ENCODE data around the gene ENOX1. TPM values are rescaled to one million over a fixed set of nuclear protein-coding genes. Genes with fewer than 3 reads are reported as not detected.

Gene ENOX1
- polyA plus RNA-seq, 3 donors = 0.04 TPM; not detected in 2

DNA sequence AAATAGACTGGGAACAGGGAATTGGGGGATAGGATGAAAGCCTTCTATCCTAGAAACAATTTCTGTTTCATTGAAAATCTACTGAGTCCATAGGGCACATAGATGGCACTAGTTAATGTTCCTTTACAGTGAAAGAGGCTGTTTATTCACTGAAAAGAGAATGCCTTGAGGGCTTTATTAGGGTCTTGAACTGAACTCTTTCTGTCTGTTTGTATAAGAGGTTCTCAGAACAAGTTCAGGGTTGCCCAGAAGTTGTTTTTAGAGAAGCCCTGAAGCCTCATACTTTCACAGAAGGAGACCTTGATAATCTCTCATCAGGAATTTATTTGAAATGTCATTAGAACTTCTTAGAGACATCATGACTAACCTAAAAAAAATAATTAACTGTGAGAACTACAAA is 43.9 kb downstream of the ENOX1 start:
- Histone ChIP-seq H3K4me1 (ENCODE audit: control insufficient read depth in 1 of 2, insufficient read depth in 2 of 2, low read length in 2 of 2) (no peaks in the 10 kb centered on the region), H3K36me3 (replicated peaks in 1 of 2; ENCODE audit: control insufficient read depth in 1 of 2, insufficient read depth in 2 of 2, low read length in 2 of 2) (no peaks in the 10 kb centered on the region), H3K27ac (ENCODE audit: low read depth in 1 of 2, low read length in 2 of 2) (no peak overlapping the region), H4K20me1 (ENCODE audit: insufficient read depth, low read length) (no peaks in the 10 kb centered on the region), H3K4me2 (replicated peaks; ENCODE audit: extremely low read depth, low read length, poor library complexity, severe bottlenecking) (no peak overlapping the region), H3K27me3 (ENCODE audit: control insufficient read depth in 2 of 2, insufficient read depth in 2 of 2, low read length in 2 of 2) (no peaks in the 10 kb centered on the region), H3K79me2 (ENCODE audit: insufficient read depth, low read length) (no peaks in the 10 kb centered on the region), H3K9me3 (replicated peaks in 1 of 2; ENCODE audit: control insufficient read depth in 1 of 2, insufficient read depth in 1 of 2, low read length in 2 of 2) (peaks cover 0 to 2% of the 10 kb centered on the region in 2 donors), H2AFZ (ENCODE audit: insufficient read depth, low read depth, low read length, poor library complexity, severe bottlenecking) (no peak overlapping the region), H3K4me3 (replicated peaks in 1 of 3; ENCODE audit: low read depth in 2 of 3, low read length in 3 of 3) (no peak overlapping the region), H3K9ac (ENCODE audit: insufficient read depth, low read length, poor library complexity, severe bottlenecking) (no peak overlapping the region)
- no peaks in the 10 kb centered on the region for H3K36me3 Mint-ChIP-seq
- no peak overlapping the region for H3K4me3 Mint-ChIP-seq
- intact Hi-C loops (cut with micrococcal nuclease) = no loop called here
- H3K27ac Mint-ChIP-seq = no peak overlapping the region
- TF ChIP-seq, protein P1, sequence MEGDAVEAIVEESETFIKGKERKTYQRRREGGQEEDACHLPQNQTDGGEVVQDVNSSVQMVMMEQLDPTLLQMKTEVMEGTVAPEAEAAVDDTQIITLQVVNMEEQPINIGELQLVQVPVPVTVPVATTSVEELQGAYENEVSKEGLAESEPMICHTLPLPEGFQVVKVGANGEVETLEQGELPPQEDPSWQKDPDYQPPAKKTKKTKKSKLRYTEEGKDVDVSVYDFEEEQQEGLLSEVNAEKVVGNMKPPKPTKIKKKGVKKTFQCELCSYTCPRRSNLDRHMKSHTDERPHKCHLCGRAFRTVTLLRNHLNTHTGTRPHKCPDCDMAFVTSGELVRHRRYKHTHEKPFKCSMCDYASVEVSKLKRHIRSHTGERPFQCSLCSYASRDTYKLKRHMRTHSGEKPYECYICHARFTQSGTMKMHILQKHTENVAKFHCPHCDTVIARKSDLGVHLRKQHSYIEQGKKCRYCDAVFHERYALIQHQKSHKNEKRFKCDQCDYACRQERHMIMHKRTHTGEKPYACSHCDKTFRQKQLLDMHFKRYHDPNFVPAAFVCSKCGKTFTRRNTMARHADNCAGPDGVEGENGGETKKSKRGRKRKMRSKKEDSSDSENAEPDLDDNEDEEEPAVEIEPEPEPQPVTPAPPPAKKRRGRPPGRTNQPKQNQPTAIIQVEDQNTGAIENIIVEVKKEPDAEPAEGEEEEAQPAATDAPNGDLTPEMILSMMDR (IDR thresholded peaks at IDR 0.05) = no peak
- H3K27me3 Mint-ChIP-seq (ENCODE audit: low read depth in 3 of 3) = peaks cover 0 to 1% (median 0%) of the 10 kb centered on the region in 3 donors
- no peaks in the 10 kb centered on the region for H3K4me1 Mint-ChIP-seq
- peaks cover 3 to 8% (median 5%) of the 10 kb centered on the region in 7 donors for H3K9me3 Mint-ChIP-seq
- DNase-seq = no peak

DNA sequence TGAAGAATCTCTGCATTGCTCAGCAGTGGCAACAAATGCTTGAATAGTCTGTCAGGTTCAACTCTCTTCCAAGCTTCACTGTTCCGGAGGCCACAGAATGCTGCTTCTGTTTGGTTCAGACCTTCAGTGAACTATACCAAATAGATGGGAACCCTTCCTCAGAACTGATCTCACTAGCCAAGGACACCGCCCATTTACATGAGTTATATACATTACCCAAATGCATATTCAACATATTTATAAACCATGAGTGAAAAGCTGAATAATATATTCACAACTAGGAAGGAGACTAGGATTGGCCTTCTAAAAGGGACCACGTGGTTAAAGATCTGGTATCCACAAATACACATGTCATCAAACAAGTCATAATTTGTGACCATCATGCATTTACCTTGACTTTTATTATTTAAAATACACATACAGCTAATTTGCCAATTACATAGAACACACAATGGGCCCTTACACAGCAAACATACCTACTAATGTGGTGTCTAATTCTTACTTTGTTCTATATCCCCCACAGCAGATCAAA is 49.3 kb downstream of the ENOX1 start:
- Histone ChIP-seq H4K20me1 (ENCODE audit: insufficient read depth, low read length) (no peaks in the 10 kb centered on the region), H3K4me1 (ENCODE audit: control insufficient read depth in 1 of 2, insufficient read depth in 2 of 2, low read length in 2 of 2) (no peaks in the 10 kb centered on the region), H3K9me3 (replicated peaks in 1 of 2; ENCODE audit: control insufficient read depth in 1 of 2, insufficient read depth in 1 of 2, low read length in 2 of 2) (no peaks in the 10 kb centered on the region), H3K79me2 (ENCODE audit: insufficient read depth, low read length) (no peaks in the 10 kb centered on the region), H3K4me3 (replicated peaks in 1 of 3; ENCODE audit: low read depth in 2 of 3, low read length in 3 of 3) (no peak overlapping the region), H3K36me3 (replicated peaks in 1 of 2; ENCODE audit: control insufficient read depth in 1 of 2, insufficient read depth in 2 of 2, low read length in 2 of 2) (no peaks in the 10 kb centered on the region), H2AFZ (ENCODE audit: insufficient read depth, low read depth, low read length, poor library complexity, severe bottlenecking) (no peak overlapping the region), H3K9ac (ENCODE audit: insufficient read depth, low read length, poor library complexity, severe bottlenecking) (no peak overlapping the region), H3K4me2 (replicated peaks; ENCODE audit: extremely low read depth, low read length, poor library complexity, severe bottlenecking) (no peak overlapping the region), H3K27ac (ENCODE audit: low read depth in 1 of 2, low read length in 2 of 2) (no peak overlapping the region), H3K27me3 (ENCODE audit: control insufficient read depth in 2 of 2, insufficient read depth in 2 of 2, low read length in 2 of 2) (no peaks in the 10 kb centered on the region)
- Mint-ChIP-seq H3K9me3 (peaks cover 0 to 2% (median 0%) of the 10 kb centered on the region in 7 donors), H3K36me3 (no peaks in the 10 kb centered on the region), H3K4me1 (no peaks in the 10 kb centered on the region), H3K27me3 (ENCODE audit: low read depth in 3 of 3) (peaks cover 0 to 2% (median 0%) of the 10 kb centered on the region in 3 donors), H3K4me3 (no peak overlapping the region), H3K27ac (no peak overlapping the region)
- intact Hi-C loops (cut with micrococcal nuclease) = no loop called here
- WGBS (ENCODE audit: insufficient coverage) = 100% methylated on average over 2 of the region's 3 CpGs
- TF ChIP-seq, protein P1 (IDR thresholded peaks at IDR 0.05) = no peak
- no peak for DNase-seq
